HepG2 (cell line): ENCODE measurements around the gene ECPAS. TPM values are rescaled to one million over a fixed set of nuclear protein-coding genes. Genes with fewer than 3 reads are reported as not detected.
A peak's percentile ranks its signal among the peaks of the same experiment; 100 is the strongest.

ENCODE experiments used
- AGO1 ChIP-seq: fragments of 200-400 bp; formaldehyde crosslinking; IDR thresholded peaks from 2 replicates; pipeline ENCODE4 v1.6.1; 2017; ENCODE audit warnings: mild to moderate bottlenecking, low read depth, low read length, moderate library complexity; ENCODE audit not compliant: poor library complexity, severe bottlenecking
- CENPX ChIP-seq: sonication (generic); formaldehyde crosslinking; IDR thresholded peaks from 2 replicates; pipeline ENCODE4 v1.9.0; 2021; ENCODE audit warnings: mild to moderate bottlenecking, missing genetic modification reagents, moderate library complexity
- FOXK2 ChIP-seq: fragments of 450-650 bp; IDR thresholded peaks from 2 replicates; pipeline ENCODE4 v1.6.1; 2016
- GABPA ChIP-seq, 2 experiments: IDR thresholded peaks; 2 replicates each; pipeline ENCODE4 v1.6.1; 2011 to 2016; ENCODE audit warnings: low read depth in 2 of 2, low read length in 1 of 2, missing biosample characterization in 1 of 2, missing genetic modification characterization in 1 of 2
- HNRNPK ChIP-seq: fragments of 200-400 bp; formaldehyde crosslinking; IDR thresholded peaks from 2 replicates; pipeline ENCODE4 v1.6.1; 2018; ENCODE audit warnings: low read length, low read depth, moderate library complexity, mild to moderate bottlenecking; ENCODE audit not compliant: poor library complexity, severe bottlenecking
- HOXA9 ChIP-seq: sonication (generic); formaldehyde crosslinking; IDR thresholded peaks from 2 replicates; pipeline ENCODE4 v1.8.1; 2022; ENCODE audit warnings: missing genetic modification reagents, mild to moderate bottlenecking, moderate library complexity, borderline replicate concordance
- MZF1 ChIP-seq: sonication (generic); formaldehyde crosslinking; IDR thresholded peaks from 2 replicates; pipeline ENCODE4 v1.8.1; 2023; ENCODE audit warnings: mild to moderate bottlenecking, missing genetic modification reagents, borderline replicate concordance
- NCOA2 ChIP-seq: sonication (generic); formaldehyde crosslinking; IDR thresholded peaks from 2 replicates; pipeline ENCODE4 v1.8.0; 2022; ENCODE audit warnings: inconsistent platforms
- NPAS2 ChIP-seq: sonication (generic); formaldehyde crosslinking; IDR thresholded peaks from 2 replicates; pipeline ENCODE4 v1.8.0; 2022; ENCODE audit warnings: mild to moderate bottlenecking, missing genetic modification reagents, borderline replicate concordance
- ONECUT2 ChIP-seq: sonication (generic); formaldehyde crosslinking; IDR thresholded peaks from 2 replicates; pipeline ENCODE4 v1.4.0; 2020; ENCODE audit warnings: missing genetic modification reagents
- PHF20 ChIP-seq: sonication (generic); formaldehyde crosslinking; IDR thresholded peaks from 2 replicates; pipeline ENCODE4 v1.5.0; 2020; ENCODE audit warnings: mild to moderate bottlenecking, missing genetic modification reagents
- PPARG ChIP-seq: conservative IDR thresholded peaks from 2 replicates; pipeline ENCODE4 v1.6.1; 2016; ENCODE audit warnings: missing biosample characterization, missing genetic modification reagents
- RFXAP ChIP-seq: sonication (generic); formaldehyde crosslinking; IDR thresholded peaks from 2 replicates; pipeline ENCODE4 v1.4.0; 2020; ENCODE audit warnings: missing genetic modification reagents, borderline replicate concordance
- RNF2 ChIP-seq: fragments of 450-650 bp; conservative IDR thresholded peaks from 2 replicates; pipeline ENCODE4 v1.6.1; 2016; ENCODE audit warnings: low read depth
- SRSF9 ChIP-seq: fragments of 200-400 bp; formaldehyde crosslinking; IDR thresholded peaks from 2 replicates; pipeline ENCODE4 v1.6.1; 2018; ENCODE audit warnings: borderline replicate concordance, mild to moderate bottlenecking, low read depth, low read length; ENCODE audit not compliant: insufficient read depth, poor library complexity, severe bottlenecking
- STAT5B ChIP-seq: sonication (generic); formaldehyde crosslinking; IDR thresholded peaks from 2 replicates; pipeline ENCODE4 v1.4.0; 2020; ENCODE audit warnings: missing genetic modification reagents
- U2AF2 ChIP-seq: fragments of 200-400 bp; formaldehyde crosslinking; IDR thresholded peaks from 2 replicates; pipeline ENCODE4 v1.6.1; 2017; ENCODE audit warnings: low read depth, mild to moderate bottlenecking, low read length
- ZNF232 ChIP-seq: sonication (generic); formaldehyde crosslinking; IDR thresholded peaks from 2 replicates; pipeline ENCODE4 v1.4.0; 2020; ENCODE audit warnings: missing genetic modification reagents, borderline replicate concordance
- ZNF557 ChIP-seq: sonication (generic); formaldehyde crosslinking; IDR thresholded peaks from 2 replicates; pipeline ENCODE4 v1.4.0; 2020; ENCODE audit warnings: missing genetic modification reagents
- ZNF589 ChIP-seq: sonication (generic); formaldehyde crosslinking; conservative IDR thresholded peaks from 2 replicates; pipeline ENCODE4 v1.8.0; 2022; ENCODE audit warnings: mild to moderate bottlenecking, moderate library complexity, missing genetic modification reagents
- ZNF777 ChIP-seq: sonication (generic); formaldehyde crosslinking; IDR thresholded peaks from 2 replicates; pipeline ENCODE4 v1.4.0; 2020; ENCODE audit warnings: missing genetic modification reagents
- ZNF790 ChIP-seq: sonication (generic); formaldehyde crosslinking; IDR thresholded peaks from 2 replicates; pipeline ENCODE4 v1.8.0; 2022; ENCODE audit warnings: missing genetic modification reagents, mild to moderate bottlenecking, borderline replicate concordance
- polyA plus RNA-seq, 8 experiments: library from polyadenylated mRNA; depleted of rRNA in 3 of 8; stranded (reverse) in 7 of 8; unstranded in 1 of 8; fragments of >200 nt; fragmentation: Illumina TruSeq in 4 of 8; extraction: Trizol in 4 of 8; gene quantifications; 2 replicates each; pipeline versions ENCODE4 v1.2.1 to v1.2.3, GENCODE V29; 2011 to 2016; ENCODE audit warnings: low read depth in 4 of 8, missing spikeins in 1 of 8, mixed read lengths in 1 of 8; ENCODE audit not compliant: insufficient read depth in 1 of 8
- total RNA-seq, 5 experiments: library from RNA; depleted of rRNA; stranded (reverse); fragments of >200 nt; fragmentation: Illumina TruSeq; extraction: Trizol; gene quantifications; 2 replicates each; pipeline ENCODE4 v1.2.3, GENCODE V29; 2016; ENCODE audit warnings: low read depth in 1 of 5
- TF ChIP-seq, protein P1 (sequence below): sonication (generic); formaldehyde crosslinking; conservative IDR thresholded peaks from 2 replicates; pipeline ENCODE4 v1.8.0; 2022; ENCODE audit warnings: mild to moderate bottlenecking, moderate library complexity, missing genetic modification reagents
- TF ChIP-seq, protein P2 (sequence below): sonication (generic); formaldehyde crosslinking; IDR thresholded peaks from 2 replicates; pipeline ENCODE4 v1.4.0; 2020; ENCODE audit warnings: missing genetic modification reagents, borderline replicate concordance

The ECPAS gene
- total and polyA plus RNA-seq, 2 of the 13 experiments (the other 11 are each of a cell fraction or from before 2014, with no cell fraction given), result 35.3 to 58.0 TPM

DNA sequence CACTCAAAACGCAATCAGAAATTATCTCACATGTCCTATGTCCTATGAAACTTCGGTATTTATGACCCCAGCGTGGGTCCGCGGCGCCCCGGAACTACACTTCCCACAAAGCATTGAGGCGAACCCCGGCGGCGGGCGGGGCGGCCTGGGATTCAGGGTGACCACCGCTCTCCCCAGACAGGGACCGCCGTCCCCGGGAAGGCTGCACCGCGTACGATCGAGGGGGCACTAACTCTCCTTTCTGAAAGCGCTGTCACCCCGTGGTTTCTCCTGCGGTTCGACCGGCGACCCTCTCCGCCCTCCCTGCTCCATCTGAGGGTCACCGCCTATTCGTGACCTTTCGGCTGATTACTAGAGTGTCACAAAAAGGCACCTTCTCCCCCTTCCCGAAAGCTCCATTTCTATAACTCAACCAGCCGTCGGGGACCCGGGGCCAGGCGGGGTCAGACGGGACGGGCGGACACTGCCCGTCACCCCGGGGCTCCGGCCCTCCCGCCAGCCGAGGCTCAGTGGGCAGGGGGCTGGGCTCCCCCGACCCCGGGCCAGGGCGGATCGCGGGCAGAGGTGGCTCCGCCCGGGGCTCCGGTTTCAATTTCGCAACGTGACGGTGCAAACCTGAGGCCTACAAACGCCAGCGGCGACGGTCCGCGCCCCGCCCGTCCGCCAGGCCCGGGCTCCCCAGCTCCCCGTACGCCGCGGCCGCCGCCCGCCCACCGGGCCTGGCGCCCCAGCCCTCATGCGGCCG is 1.3 kb downstream of the ECPAS start (continued):
- no peak; the same call in 1 of the 2 replicates for TF ChIP-seq ZNF790
- no peak for TF ChIP-seq MZF1 (CRISPR knock-in tag)
- TF ChIP-seq NPAS2 (CRISPR knock-in tag), result no peak
- no peak for TF ChIP-seq GABPA (IDR thresholded peaks at IDR 0.05; ENCODE audit: low read depth, low read length)
- TF ChIP-seq GABPA (CRISPR knock-in tag; IDR thresholded peaks at IDR 0.05; ENCODE audit: low read depth), result peak; percentile 55; the same call in 1 of the 2 replicates
- TF ChIP-seq CENPX (CRISPR knock-in tag), result no peak
- TF ChIP-seq ZNF589 (CRISPR knock-in tag), result no peak
- no peak for TF ChIP-seq RFXAP
- TF ChIP-seq SRSF9, result no peak
- peak; percentile 97 for TF ChIP-seq ZNF777 (CRISPR knock-in tag)
- no peak for TF ChIP-seq STAT5B (CRISPR knock-in tag)
- TF ChIP-seq, protein P1, sequence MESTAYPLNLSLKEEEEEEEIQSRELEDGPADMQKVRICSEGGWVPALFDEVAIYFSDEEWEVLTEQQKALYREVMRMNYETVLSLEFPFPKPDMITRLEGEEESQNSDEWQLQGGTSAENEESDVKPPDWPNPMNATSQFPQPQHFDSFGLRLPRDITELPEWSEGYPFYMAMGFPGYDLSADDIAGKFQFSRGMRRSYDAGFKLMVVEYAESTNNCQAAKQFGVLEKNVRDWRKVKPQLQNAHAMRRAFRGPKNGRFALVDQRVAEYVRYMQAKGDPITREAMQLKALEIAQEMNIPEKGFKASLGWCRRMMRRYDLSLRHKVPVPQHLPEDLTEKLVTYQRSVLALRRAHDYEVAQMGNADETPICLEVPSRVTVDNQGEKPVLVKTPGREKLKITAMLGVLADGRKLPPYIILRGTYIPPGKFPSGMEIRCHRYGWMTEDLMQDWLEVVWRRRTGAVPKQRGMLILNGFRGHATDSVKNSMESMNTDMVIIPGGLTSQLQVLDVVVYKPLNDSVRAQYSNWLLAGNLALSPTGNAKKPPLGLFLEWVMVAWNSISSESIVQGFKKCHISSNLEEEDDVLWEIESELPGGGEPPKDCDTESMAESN, result no peak
- no peak for TF ChIP-seq U2AF2
- TF ChIP-seq ONECUT2, result no peak
- no peak for TF ChIP-seq HOXA9 (CRISPR knock-in tag)
- no peak for TF ChIP-seq PHF20
- no peak for TF ChIP-seq HNRNPK
- TF ChIP-seq ZNF557, result no peak
- TF ChIP-seq, protein P2, sequence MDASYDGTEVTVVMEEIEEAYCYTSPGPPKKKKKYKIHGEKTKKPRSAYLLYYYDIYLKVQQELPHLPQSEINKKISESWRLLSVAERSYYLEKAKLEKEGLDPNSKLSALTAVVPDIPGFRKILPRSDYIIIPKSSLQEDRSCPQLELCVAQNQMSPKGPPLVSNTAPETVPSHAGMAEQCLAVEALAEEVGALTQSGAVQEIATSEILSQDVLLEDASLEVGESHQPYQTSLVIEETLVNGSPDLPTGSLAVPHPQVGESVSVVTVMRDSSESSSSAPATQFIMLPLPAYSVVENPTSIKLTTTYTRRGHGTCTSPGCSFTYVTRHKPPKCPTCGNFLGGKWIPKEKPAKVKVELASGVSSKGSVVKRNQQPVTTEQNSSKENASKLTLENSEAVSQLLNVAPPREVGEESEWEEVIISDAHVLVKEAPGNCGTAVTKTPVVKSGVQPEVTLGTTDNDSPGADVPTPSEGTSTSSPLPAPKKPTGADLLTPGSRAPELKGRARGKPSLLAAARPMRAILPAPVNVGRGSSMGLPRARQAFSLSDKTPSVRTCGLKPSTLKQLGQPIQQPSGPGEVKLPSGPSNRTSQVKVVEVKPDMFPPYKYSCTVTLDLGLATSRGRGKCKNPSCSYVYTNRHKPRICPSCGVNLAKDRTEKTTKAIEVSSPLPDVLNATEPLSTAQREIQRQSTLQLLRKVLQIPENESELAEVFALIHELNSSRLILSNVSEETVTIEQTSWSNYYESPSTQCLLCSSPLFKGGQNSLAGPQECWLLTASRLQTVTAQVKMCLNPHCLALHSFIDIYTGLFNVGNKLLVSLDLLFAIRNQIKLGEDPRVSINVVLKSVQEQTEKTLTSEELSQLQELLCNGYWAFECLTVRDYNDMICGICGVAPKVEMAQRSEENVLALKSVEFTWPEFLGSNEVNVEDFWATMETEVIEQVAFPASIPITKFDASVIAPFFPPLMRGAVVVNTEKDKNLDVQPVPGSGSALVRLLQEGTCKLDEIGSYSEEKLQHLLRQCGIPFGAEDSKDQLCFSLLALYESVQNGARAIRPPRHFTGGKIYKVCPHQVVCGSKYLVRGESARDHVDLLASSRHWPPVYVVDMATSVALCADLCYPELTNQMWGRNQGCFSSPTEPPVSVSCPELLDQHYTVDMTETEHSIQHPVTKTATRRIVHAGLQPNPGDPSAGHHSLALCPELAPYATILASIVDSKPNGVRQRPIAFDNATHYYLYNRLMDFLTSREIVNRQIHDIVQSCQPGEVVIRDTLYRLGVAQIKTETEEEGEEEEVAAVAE (CRISPR knock-in tag), result no peak
- TF ChIP-seq RNF2, result no peak
- no peak; the same call in 1 of the 2 replicates for TF ChIP-seq PPARG (CRISPR knock-in tag)
- TF ChIP-seq NCOA2 (CRISPR knock-in tag), result no peak
- TF ChIP-seq ZNF232 (CRISPR knock-in tag), result 0 out of 2 replicates have a peak, but pooled peaks have one; percentile 11
- TF ChIP-seq FOXK2, result no peak
- peak; percentile 28 for TF ChIP-seq AGO1
